HepG2 (cell line): Measurements from ENCODE around the gene ABCC3. TPM values are rescaled to one million over a fixed set of nuclear protein-coding genes. Genes with fewer than 3 reads are reported as not detected.

Source experiments
- FOXO1 ChIP-seq: sonication (generic); formaldehyde crosslinking; IDR thresholded peaks from 2 replicates; pipeline ENCODE4 v1.4.0; 2020; ENCODE audit warnings: missing genetic modification reagents
- KLF9 ChIP-seq: IDR thresholded peaks from 2 replicates; pipeline ENCODE4 v1.6.1; 2016; ENCODE audit warnings: low read depth
- SIN3A ChIP-seq: IDR thresholded peaks from 2 replicates; pipeline ENCODE4 v1.6.1; 2011; ENCODE audit warnings: low read depth, mild to moderate bottlenecking, control low read depth, low read length, borderline replicate concordance
- SP1 ChIP-seq, 2 experiments: fragments of 450-650 bp in 1 of 2; sonication (generic) in 1 of 2; formaldehyde crosslinking in 1 of 2; IDR thresholded peaks; 2 replicates each; pipeline versions ENCODE4 v1.4.0 to v1.6.1; 2016 to 2020; ENCODE audit warnings: missing genetic modification reagents in 1 of 2
- TAF15 ChIP-seq: fragments of 200-400 bp; formaldehyde crosslinking; IDR thresholded peaks from one replicate; pipeline ENCODE4 v1.6.1; 2018; ENCODE audit warnings: mild to moderate bottlenecking, low read depth, low read length; ENCODE audit not compliant: poor library complexity, severe bottlenecking
- TCF12 ChIP-seq, 2 experiments: fragments of 450-650 bp in 1 of 2; sonication (generic) in 1 of 2; formaldehyde crosslinking in 1 of 2; IDR thresholded peaks; 2 replicates each; pipeline versions ENCODE4 v1.6.1 to v1.8.0; 2017 to 2022; ENCODE audit warnings: antibody characterized with exemption in 1 of 2, mild to moderate bottlenecking in 1 of 2, missing genetic modification reagents in 1 of 2, moderate library complexity in 1 of 2
- TMF1 ChIP-seq: sonication (generic); formaldehyde crosslinking; IDR thresholded peaks from 2 replicates; pipeline ENCODE4 v1.8.1; 2022; ENCODE audit warnings: low read depth, missing genetic modification reagents
- ZNF234 ChIP-seq: sonication (generic); formaldehyde crosslinking; conservative IDR thresholded peaks from 2 replicates; pipeline ENCODE4 v1.5.1; 2020; ENCODE audit warnings: mild to moderate bottlenecking, missing genetic modification reagents
- ZNF3 ChIP-seq: IDR thresholded peaks from 2 replicates; pipeline ENCODE4 v1.7.0; 2017; ENCODE audit warnings: inconsistent platforms
- ZNF569 ChIP-seq: sonication (generic); formaldehyde crosslinking; IDR thresholded peaks from 2 replicates; pipeline ENCODE4 v1.5.0; 2020; ENCODE audit warnings: mild to moderate bottlenecking, missing genetic modification reagents, moderate library complexity, borderline replicate concordance
- ZNF619 ChIP-seq: sonication (generic); formaldehyde crosslinking; IDR thresholded peaks from 2 replicates; pipeline ENCODE4 v1.4.0; 2020; ENCODE audit warnings: mild to moderate bottlenecking, missing genetic modification reagents
- ZNF7 ChIP-seq: IDR thresholded peaks from 2 replicates; pipeline ENCODE4 v1.6.1; 2016; ENCODE audit warnings: missing biosample characterization, missing genetic modification reagents
- ZNF713 ChIP-seq: sonication (generic); formaldehyde crosslinking; IDR thresholded peaks from 2 replicates; pipeline ENCODE4 v1.4.0; 2020; ENCODE audit warnings: mild to moderate bottlenecking, missing genetic modification reagents
- ZNF790 ChIP-seq: sonication (generic); formaldehyde crosslinking; IDR thresholded peaks from 2 replicates; pipeline ENCODE4 v1.8.0; 2022; ENCODE audit warnings: missing genetic modification reagents, mild to moderate bottlenecking, borderline replicate concordance
- ZSCAN9 ChIP-seq: IDR thresholded peaks from 2 replicates; pipeline ENCODE4 v1.6.1; 2016; ENCODE audit warnings: borderline replicate concordance
- polyA plus RNA-seq, 8 experiments: library from polyadenylated mRNA; depleted of rRNA in 3 of 8; stranded (reverse) in 7 of 8; unstranded in 1 of 8; fragments of >200 nt; fragmentation: Illumina TruSeq in 4 of 8; extraction: Trizol in 4 of 8; gene quantifications; 2 replicates each; pipeline versions ENCODE4 v1.2.1 to v1.2.3, GENCODE V29; 2011 to 2016; ENCODE audit warnings: low read depth in 4 of 8, missing spikeins in 1 of 8, mixed read lengths in 1 of 8; ENCODE audit not compliant: insufficient read depth in 1 of 8
- total RNA-seq, 5 experiments: library from RNA; depleted of rRNA; stranded (reverse); fragments of >200 nt; fragmentation: Illumina TruSeq; extraction: Trizol; gene quantifications; 2 replicates each; pipeline ENCODE4 v1.2.3, GENCODE V29; 2016; ENCODE audit warnings: low read depth in 1 of 5
- TF ChIP-seq, protein P1 (sequence below): sonication (generic); formaldehyde crosslinking; IDR thresholded peaks from 2 replicates; pipeline ENCODE4 v1.4.0; 2020; ENCODE audit warnings: mild to moderate bottlenecking, missing genetic modification reagents
- TF ChIP-seq, protein P2 (sequence below): sonication (generic); formaldehyde crosslinking; IDR thresholded peaks from 2 replicates; pipeline ENCODE4 v1.4.0; 2020; ENCODE audit warnings: missing genetic modification reagents
- TF ChIP-seq, protein P3 (sequence below): sonication (generic); formaldehyde crosslinking; IDR thresholded peaks from 2 replicates; pipeline ENCODE4 v1.5.0; 2020; ENCODE audit warnings: missing genetic modification reagents, mild to moderate bottlenecking, borderline replicate concordance

The ABCC3 gene
- total and polyA plus RNA-seq, 2 of the 13 experiments (the other 11 are each of a cell fraction or from before 2014, with no cell fraction given), result 25.2 to 50.7 TPM

- TF ChIP-seq, protein P1, sequence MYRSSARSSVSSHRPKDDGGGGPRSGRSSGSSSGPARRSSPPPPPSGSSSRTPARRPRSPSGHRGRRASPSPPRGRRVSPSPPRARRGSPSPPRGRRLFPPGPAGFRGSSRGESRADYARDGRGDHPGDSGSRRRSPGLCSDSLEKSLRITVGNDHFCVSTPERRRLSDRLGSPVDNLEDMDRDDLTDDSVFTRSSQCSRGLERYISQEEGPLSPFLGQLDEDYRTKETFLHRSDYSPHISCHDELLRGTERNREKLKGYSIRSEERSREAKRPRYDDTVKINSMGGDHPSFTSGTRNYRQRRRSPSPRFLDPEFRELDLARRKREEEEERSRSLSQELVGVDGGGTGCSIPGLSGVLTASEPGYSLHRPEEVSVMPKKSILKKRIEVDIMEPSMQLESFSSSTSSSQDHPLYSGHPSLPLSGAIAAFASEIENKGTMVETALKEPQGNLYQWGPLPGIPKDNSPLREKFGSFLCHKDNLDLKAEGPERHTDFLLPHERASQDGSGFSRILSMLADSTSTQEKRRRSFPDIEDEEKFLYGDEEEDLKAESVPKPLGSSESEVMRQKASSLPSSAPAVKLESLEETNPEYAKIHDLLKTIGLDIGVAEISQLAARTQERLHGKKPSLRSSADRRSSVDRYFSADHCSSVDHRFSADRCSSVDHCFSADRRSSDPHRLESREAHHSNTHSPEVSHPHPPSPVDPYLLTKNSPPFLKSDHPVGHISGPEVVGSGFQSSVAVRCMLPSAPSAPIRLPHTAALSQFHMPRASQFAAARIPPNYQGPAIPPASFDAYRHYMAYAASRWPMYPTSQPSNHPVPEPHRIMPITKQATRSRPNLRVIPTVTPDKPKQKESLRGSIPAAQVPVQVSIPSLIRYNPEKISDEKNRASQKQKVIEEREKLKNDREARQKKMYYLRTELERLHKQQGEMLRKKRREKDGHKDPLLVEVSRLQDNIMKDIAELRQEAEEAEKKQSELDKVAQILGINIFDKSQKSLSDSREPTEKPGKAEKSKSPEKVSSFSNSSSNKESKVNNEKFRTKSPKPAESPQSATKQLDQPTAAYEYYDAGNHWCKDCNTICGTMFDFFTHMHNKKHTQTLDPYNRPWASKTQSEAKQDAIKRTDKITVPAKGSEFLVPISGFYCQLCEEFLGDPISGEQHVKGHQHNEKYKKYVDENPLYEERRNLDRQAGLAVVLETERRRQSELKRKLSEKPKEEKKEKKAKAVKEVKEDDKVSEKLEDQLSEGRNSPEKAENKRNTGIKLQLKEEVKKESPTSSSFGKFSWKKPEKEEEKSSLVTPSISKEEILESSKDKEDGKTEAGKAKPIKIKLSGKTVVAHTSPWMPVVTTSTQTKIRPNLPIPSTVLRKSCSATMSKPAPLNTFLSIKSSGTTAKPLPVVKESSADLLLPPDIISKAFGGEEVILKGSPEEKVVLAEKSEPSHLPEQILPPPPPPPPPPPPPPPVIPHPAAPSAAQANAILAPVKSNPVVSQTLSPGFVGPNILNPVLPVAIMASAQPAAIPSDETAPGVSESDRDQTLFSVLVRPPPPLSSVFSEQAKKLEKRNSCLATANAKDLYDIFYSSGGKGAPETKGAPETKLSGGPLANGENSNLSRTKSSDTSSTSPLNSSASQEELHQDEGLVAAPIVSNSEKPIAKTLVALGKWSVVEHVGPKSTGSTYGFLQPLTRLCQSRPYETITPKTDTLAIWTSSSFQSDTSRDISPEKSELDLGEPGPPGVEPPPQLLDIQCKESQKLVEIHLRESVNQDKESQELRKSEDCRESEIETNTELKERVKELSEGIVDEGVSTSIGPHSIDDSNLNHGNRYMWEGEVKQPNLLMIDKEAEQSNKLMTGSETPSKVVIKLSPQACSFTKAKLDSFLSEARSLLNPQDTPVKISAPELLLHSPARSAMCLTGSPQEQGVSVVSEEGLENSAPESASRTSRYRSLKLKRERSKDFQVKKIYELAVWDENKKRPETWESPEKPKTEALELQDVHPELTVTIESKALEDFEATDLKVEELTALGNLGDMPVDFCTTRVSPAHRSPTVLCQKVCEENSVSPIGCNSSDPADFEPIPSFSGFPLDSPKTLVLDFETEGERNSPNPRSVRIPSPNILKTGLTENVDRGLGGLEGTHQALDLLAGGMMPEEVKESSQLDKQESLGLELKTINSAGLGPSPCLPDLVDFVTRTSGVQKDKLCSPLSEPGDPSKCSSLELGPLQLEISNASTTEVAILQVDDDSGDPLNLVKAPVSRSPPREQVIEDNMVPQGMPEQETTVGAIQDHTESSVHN (CRISPR knock-in tag), result no peak
- TF ChIP-seq ZNF713 (CRISPR knock-in tag), result peak; percentile 62; the same call in 1 of the 2 replicates
- peak; percentile 66; the same call in 1 of the 2 replicates for TF ChIP-seq TMF1
- TF ChIP-seq KLF9, result 0 out of 2 replicates have a peak, but pooled peaks have one; percentile 58
- peak; percentile 33; the same call in 1 of the 2 replicates for TF ChIP-seq ZNF234
- no peak for TF ChIP-seq SP1 (IDR thresholded peaks at IDR 0.05)
- TF ChIP-seq SP1 (CRISPR knock-in tag; IDR thresholded peaks at IDR 0.05), result peak; percentile 66; the same call in 1 of the 2 replicates
- TF ChIP-seq ZSCAN9 (CRISPR knock-in tag), result 0 out of 2 replicates have a peak, but pooled peaks have one; percentile 63
- TF ChIP-seq, protein P2, sequence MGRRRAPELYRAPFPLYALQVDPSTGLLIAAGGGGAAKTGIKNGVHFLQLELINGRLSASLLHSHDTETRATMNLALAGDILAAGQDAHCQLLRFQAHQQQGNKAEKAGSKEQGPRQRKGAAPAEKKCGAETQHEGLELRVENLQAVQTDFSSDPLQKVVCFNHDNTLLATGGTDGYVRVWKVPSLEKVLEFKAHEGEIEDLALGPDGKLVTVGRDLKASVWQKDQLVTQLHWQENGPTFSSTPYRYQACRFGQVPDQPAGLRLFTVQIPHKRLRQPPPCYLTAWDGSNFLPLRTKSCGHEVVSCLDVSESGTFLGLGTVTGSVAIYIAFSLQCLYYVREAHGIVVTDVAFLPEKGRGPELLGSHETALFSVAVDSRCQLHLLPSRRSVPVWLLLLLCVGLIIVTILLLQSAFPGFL (CRISPR knock-in tag), result no peak
- no peak for TF ChIP-seq ZNF569 (CRISPR knock-in tag)
- TF ChIP-seq SIN3A, result peak; percentile 57; the same call in 1 of the 2 replicates
- TF ChIP-seq FOXO1 (CRISPR knock-in tag), result peak; percentile 88
- TF ChIP-seq ZNF3 (CRISPR knock-in tag), result no peak
- no peak for TF ChIP-seq TAF15
- no peak for TF ChIP-seq TCF12 (IDR thresholded peaks at IDR 0.05)
- TF ChIP-seq TCF12 (CRISPR knock-in tag; IDR thresholded peaks at IDR 0.05), result no peak; the same call in 1 of the 2 replicates
- TF ChIP-seq ZNF790 (CRISPR knock-in tag), result no peak
- no peak for TF ChIP-seq ZNF7 (CRISPR knock-in tag)
- TF ChIP-seq ZNF619 (CRISPR knock-in tag), result 0 out of 2 replicates have a peak, but pooled peaks have one; percentile 55
- TF ChIP-seq, protein P3, sequence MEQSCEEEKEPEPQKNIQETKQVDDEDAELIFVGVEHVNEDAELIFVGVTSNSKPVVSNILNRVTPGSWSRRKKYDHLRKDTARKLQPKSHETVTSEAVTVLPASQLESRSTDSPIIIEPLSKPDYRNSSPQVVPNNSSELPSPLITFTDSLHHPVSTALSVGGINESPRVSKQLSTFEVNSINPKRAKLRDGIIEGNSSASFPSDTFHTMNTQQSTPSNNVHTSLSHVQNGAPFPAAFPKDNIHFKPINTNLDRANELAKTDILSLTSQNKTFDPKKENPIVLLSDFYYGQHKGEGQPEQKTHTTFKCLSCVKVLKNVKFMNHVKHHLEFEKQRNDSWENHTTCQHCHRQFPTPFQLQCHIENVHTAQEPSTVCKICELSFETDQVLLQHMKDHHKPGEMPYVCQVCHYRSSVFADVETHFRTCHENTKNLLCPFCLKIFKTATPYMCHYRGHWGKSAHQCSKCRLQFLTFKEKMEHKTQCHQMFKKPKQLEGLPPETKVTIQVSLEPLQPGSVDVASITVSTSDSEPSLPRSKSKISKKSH (CRISPR knock-in tag), result peak; percentile 95
These were observed 6.7 kb upstream of the ABCC3 start (continued) for GRCh38 chr17:50627782-50628601.
